Stimulated activated naive CD8-positive, alpha-beta T cell treated with anti-CD3 and anti-CD28 coated beads, Interleukin-15, Interleukin-2, amounts not matched to agents 100 ng/mL and 50 ng/mL, for 24 hours (primary cell): ENCODE measurements around the gene ADK.

ENCODE experiments used
- H3K27ac Mint-ChIP-seq: one replicate; pipeline ENCODE4 v1.8.0; 2021; ENCODE audit warnings: mild to moderate bottlenecking, mixed read lengths
- H3K27me3 Mint-ChIP-seq: one replicate; pipeline ENCODE4 v1.8.0; 2021; ENCODE audit warnings: mixed read lengths
- H3K36me3 Mint-ChIP-seq: one replicate; pipeline ENCODE4 v1.8.0; 2021; ENCODE audit warnings: low read depth, mixed read lengths
- H3K4me1 Mint-ChIP-seq: one replicate; pipeline ENCODE4 v1.8.0; 2021; ENCODE audit warnings: low read depth, mixed read lengths
- H3K4me3 Mint-ChIP-seq: one replicate; pipeline ENCODE4 v1.8.0; 2021; ENCODE audit warnings: mild to moderate bottlenecking, mixed read lengths
- H3K9me3 Mint-ChIP-seq: one replicate; pipeline ENCODE4 v1.8.0; 2021; ENCODE audit warnings: mixed read lengths

Gene ADK

GRCh38 chr10:74307061-74307651 lies 156.1 kb downstream of the ADK start:
- Mint-ChIP-seq H3K27me3 (no peaks in the 10 kb centered on the region), H3K4me1 (peaks cover 18% of the 10 kb centered on the region), H3K9me3 (no peaks in the 10 kb centered on the region), H3K4me3 (no peak overlapping the region), H3K27ac (no peak overlapping the region), H3K36me3 (peaks cover 9% of the 10 kb centered on the region)

GRCh38 chr10:74310652-74311257 lies 159.7 kb downstream of the ADK start:
- Mint-ChIP-seq H3K36me3 (peaks cover 14% of the 10 kb centered on the region), H3K4me3 (no peak overlapping the region), H3K9me3 (no peaks in the 10 kb centered on the region), H3K27me3 (no peaks in the 10 kb centered on the region), H3K4me1 (peaks cover 12% of the 10 kb centered on the region), H3K27ac (no peak overlapping the region)

- peaks cover 7% of the 10 kb centered on the region for H3K9me3 Mint-ChIP-seq
- no peak overlapping the region for H3K4me3 Mint-ChIP-seq
- H3K36me3 Mint-ChIP-seq = peaks cover 46% of the 10 kb centered on the region
- H3K27me3 Mint-ChIP-seq = no peaks in the 10 kb centered on the region
- no peaks in the 10 kb centered on the region for H3K4me1 Mint-ChIP-seq
- H3K27ac Mint-ChIP-seq = no peak overlapping the region
These were observed 163.1 kb downstream of the ADK start for GRCh38 chr10:74314166-74314565.

GRCh38 chr10:74320026-74320425 lies 169.0 kb downstream of the ADK start:
- no peak overlapping the region for H3K27ac Mint-ChIP-seq
- H3K9me3 Mint-ChIP-seq = peaks cover 24% of the 10 kb centered on the region
- H3K4me3 Mint-ChIP-seq = no peak overlapping the region
- peaks cover 87% of the 10 kb centered on the region for H3K36me3 Mint-ChIP-seq
- H3K4me1 Mint-ChIP-seq = no peaks in the 10 kb centered on the region
- no peaks in the 10 kb centered on the region for H3K27me3 Mint-ChIP-seq

GRCh38 chr10:74320717-74321116 lies 169.7 kb downstream of the ADK start:
- H3K36me3 Mint-ChIP-seq = peaks cover 81% of the 10 kb centered on the region

GRCh38 chr10:74322141-74322540 lies 171.1 kb downstream of the ADK start:
- no peak overlapping the region for H3K4me3 Mint-ChIP-seq
- peaks cover 73% of the 10 kb centered on the region for H3K36me3 Mint-ChIP-seq
- H3K27ac Mint-ChIP-seq = no peak overlapping the region

More at GRCh38 chr10:74320717-74321116, 169.7 kb downstream of the ADK start:
- Mint-ChIP-seq H3K27ac (no peak overlapping the region), H3K4me1 (no peaks in the 10 kb centered on the region), H3K27me3 (no peaks in the 10 kb centered on the region), H3K9me3 (peaks cover 24% of the 10 kb centered on the region), H3K4me3 (no peak overlapping the region)

GRCh38 chr10:74322565-74322964 lies 171.5 kb downstream of the ADK start:
- Mint-ChIP-seq H3K27ac (no peak overlapping the region), H3K27me3 (no peaks in the 10 kb centered on the region), H3K36me3 (peaks cover 71% of the 10 kb centered on the region), H3K9me3 (peaks cover 20% of the 10 kb centered on the region), H3K4me3 (no peak overlapping the region), H3K4me1 (peaks cover 3% of the 10 kb centered on the region)

More at GRCh38 chr10:74322141-74322540, 171.1 kb downstream of the ADK start:
- Mint-ChIP-seq H3K9me3 (peaks cover 24% of the 10 kb centered on the region), H3K27me3 (no peaks in the 10 kb centered on the region), H3K4me1 (peaks cover 2% of the 10 kb centered on the region)

GRCh38 chr10:74328388-74328787 lies 177.4 kb downstream of the ADK start:
- peaks cover 9% of the 10 kb centered on the region for H3K4me1 Mint-ChIP-seq
- H3K4me3 Mint-ChIP-seq = no peak overlapping the region
- no peak overlapping the region for H3K27ac Mint-ChIP-seq
- H3K36me3 Mint-ChIP-seq = peaks cover 51% of the 10 kb centered on the region
- H3K27me3 Mint-ChIP-seq = no peaks in the 10 kb centered on the region
- no peaks in the 10 kb centered on the region for H3K9me3 Mint-ChIP-seq

- peaks cover 40% of the 10 kb centered on the region for H3K36me3 Mint-ChIP-seq
- H3K27me3 Mint-ChIP-seq = no peaks in the 10 kb centered on the region
- H3K4me1 Mint-ChIP-seq = peaks cover 9% of the 10 kb centered on the region
- no peak overlapping the region for H3K27ac Mint-ChIP-seq
- H3K4me3 Mint-ChIP-seq = no peak overlapping the region
- H3K9me3 Mint-ChIP-seq = no peaks in the 10 kb centered on the region
These were observed 178.9 kb downstream of the ADK start for GRCh38 chr10:74329873-74330272.

GRCh38 chr10:74330646-74331045 lies 179.6 kb downstream of the ADK start:
- no peaks in the 10 kb centered on the region for H3K9me3 Mint-ChIP-seq
- no peak overlapping the region for H3K4me3 Mint-ChIP-seq
- peaks cover 40% of the 10 kb centered on the region for H3K36me3 Mint-ChIP-seq
- H3K4me1 Mint-ChIP-seq = peaks cover 9% of the 10 kb centered on the region
- no peak overlapping the region for H3K27ac Mint-ChIP-seq
- H3K27me3 Mint-ChIP-seq = no peaks in the 10 kb centered on the region

GRCh38 chr10:74332398-74332797 lies 181.4 kb downstream of the ADK start:
- no peak overlapping the region for H3K27ac Mint-ChIP-seq
- no peaks in the 10 kb centered on the region for H3K9me3 Mint-ChIP-seq
- H3K4me3 Mint-ChIP-seq = no peak overlapping the region
- no peaks in the 10 kb centered on the region for H3K27me3 Mint-ChIP-seq
- H3K36me3 Mint-ChIP-seq = peaks cover 39% of the 10 kb centered on the region
- H3K4me1 Mint-ChIP-seq = peaks cover 10% of the 10 kb centered on the region

- Mint-ChIP-seq H3K9me3 (no peaks in the 10 kb centered on the region), H3K27me3 (no peaks in the 10 kb centered on the region), H3K36me3 (peaks cover 39% of the 10 kb centered on the region), H3K27ac (no peak overlapping the region), H3K4me1 (peaks cover 10% of the 10 kb centered on the region), H3K4me3 (no peak overlapping the region)
These were observed 182.2 kb downstream of the ADK start for GRCh38 chr10:74333174-74333573.

- Mint-ChIP-seq H3K27me3 (no peaks in the 10 kb centered on the region), H3K27ac (no peak overlapping the region), H3K9me3 (no peaks in the 10 kb centered on the region), H3K36me3 (peaks cover 34% of the 10 kb centered on the region), H3K4me1 (peaks cover 5% of the 10 kb centered on the region), H3K4me3 (no peak overlapping the region)
These were observed 183.2 kb downstream of the ADK start for GRCh38 chr10:74334221-74334620.

GRCh38 chr10:74335501-74335900 lies 184.5 kb downstream of the ADK start:
- H3K4me3 Mint-ChIP-seq = no peak overlapping the region
- no peaks in the 10 kb centered on the region for H3K27me3 Mint-ChIP-seq
- H3K27ac Mint-ChIP-seq = no peak overlapping the region
- H3K4me1 Mint-ChIP-seq = peaks cover 5% of the 10 kb centered on the region
- no peaks in the 10 kb centered on the region for H3K9me3 Mint-ChIP-seq
- peaks cover 28% of the 10 kb centered on the region for H3K36me3 Mint-ChIP-seq

- H3K27ac Mint-ChIP-seq = no peak overlapping the region
- peaks cover 5% of the 10 kb centered on the region for H3K4me1 Mint-ChIP-seq
- peaks cover 33% of the 10 kb centered on the region for H3K36me3 Mint-ChIP-seq
- H3K27me3 Mint-ChIP-seq = no peaks in the 10 kb centered on the region
- H3K9me3 Mint-ChIP-seq = peaks cover 1% of the 10 kb centered on the region
- no peak overlapping the region for H3K4me3 Mint-ChIP-seq
These were observed 186.5 kb downstream of the ADK start for GRCh38 chr10:74337330-74338016.
